HEK293 (cell line): Measurements from ENCODE around the gene SPECC1.

Source experiments
- CTCF ChIA-PET: fragments of 350-600 bp; formaldehyde crosslinking; extraction: SDS; loops from one replicate; lab custom pipeline; 2021; ENCODE audit warnings: antibody characterized with exemption; lab: Yijun Ruan, JAX
- POLR2A ChIA-PET: fragments of 300-600 bp; formaldehyde crosslinking; extraction: SDS; loops from one replicate; lab custom pipeline; 2020; ENCODE audit warnings: antibody characterized with exemption, inconsistent platforms; lab: Yijun Ruan, JAX
- H3K27ac ChIP-seq: fragments of 200-500 bp; sonication (Bioruptor generic); 2 replicates; pipeline ENCODE4 v1.5.1; 2014; ENCODE audit warnings: low read depth, low read length, control low read depth, inconsistent platforms; ENCODE audit errors: extremely low read depth
- H3K36me3 ChIP-seq, 2 experiments: fragments of 200-500 bp in 1 of 2; sonication (Bioruptor generic) in 1 of 2; 1 replicate in 1 of 2; 2 replicates in 1 of 2; pipeline ENCODE4 v1.5.1; 2014 to 2017; ENCODE audit warnings: inconsistent platforms in 2 of 2, low read length in 2 of 2; ENCODE audit not compliant: control insufficient read depth in 2 of 2, insufficient read depth in 1 of 2
- H3K4me1 ChIP-seq: fragments of 200-500 bp; sonication (Bioruptor generic); 2 replicates; pipeline ENCODE4 v1.5.1; 2014; ENCODE audit warnings: mild to moderate bottlenecking, low read length, inconsistent platforms; ENCODE audit not compliant: control insufficient read depth, insufficient read depth
- H3K4me3 ChIP-seq: 2 replicates; pipeline ENCODE4 v1.5.1; 2011; ENCODE audit warnings: low read depth, mild to moderate bottlenecking, control low read depth, low read length, moderate library complexity
- H3K9me3 ChIP-seq: fragments of 200-500 bp; sonication (Bioruptor generic); 2 replicates; pipeline ENCODE4 v1.5.1; 2014; ENCODE audit warnings: low read depth, low read length, inconsistent platforms; ENCODE audit not compliant: control insufficient read depth, insufficient read depth
- EGR2 ChIP-seq: fragments of 450-650 bp; formaldehyde crosslinking; IDR thresholded peaks from 2 replicates; pipeline ENCODE4 v1.5.1; 2016; ENCODE audit warnings: low read depth, missing biosample characterization, missing genetic modification characterization
- REST ChIP-seq: fragments of 450-650 bp; formaldehyde crosslinking; IDR thresholded peaks from 2 replicates; pipeline ENCODE4 v1.5.1; 2016; ENCODE audit warnings: missing biosample characterization, missing genetic modification characterization
- SETDB1 ChIP-seq: IDR thresholded peaks from one replicate; pipeline ENCODE4 v1.6.1; 2017; ENCODE audit warnings: mild to moderate bottlenecking, low read length, moderate library complexity, mixed read lengths; ENCODE audit not compliant: insufficient read length
- TRIM28 ChIP-seq: IDR thresholded peaks from 2 replicates; pipeline ENCODE4 v1.6.1; 2011; ENCODE audit warnings: low read length, control low read depth, borderline replicate concordance
- ZBTB20 ChIP-seq: fragments of 450-650 bp; formaldehyde crosslinking; IDR thresholded peaks from 2 replicates; pipeline ENCODE4 v1.5.1; 2016; ENCODE audit warnings: missing biosample characterization, missing genetic modification characterization
- ZBTB26 ChIP-seq: fragments of 450-650 bp; formaldehyde crosslinking; optimal IDR thresholded peaks from 2 replicates; pipeline ENCODE3; 2016; ENCODE audit warnings: missing biosample characterization, mild to moderate bottlenecking, missing genetic modification characterization
- ZIC2 ChIP-seq: fragments of 450-650 bp; formaldehyde crosslinking; IDR thresholded peaks from 2 replicates; pipeline ENCODE4 v1.5.1; 2016; ENCODE audit warnings: missing biosample characterization, missing genetic modification characterization
- ZNF2 ChIP-seq: fragments of 450-650 bp; formaldehyde crosslinking; IDR thresholded peaks from 2 replicates; pipeline ENCODE4 v1.5.1; 2016; ENCODE audit warnings: missing biosample characterization, missing genetic modification characterization
- ZNF521 ChIP-seq: fragments of 450-650 bp; formaldehyde crosslinking; IDR thresholded peaks from 2 replicates; pipeline ENCODE4 v1.5.1; 2017; ENCODE audit warnings: missing biosample characterization, mild to moderate bottlenecking, missing genetic modification characterization
- ZNF624 ChIP-seq: fragments of 450-650 bp; formaldehyde crosslinking; IDR thresholded peaks from 2 replicates; pipeline ENCODE4 v1.5.1; 2017; ENCODE audit warnings: missing biosample characterization, missing genetic modification characterization
- ZNF664 ChIP-seq: fragments of 450-650 bp; formaldehyde crosslinking; IDR thresholded peaks from 2 replicates; pipeline ENCODE4 v1.5.1; 2016; ENCODE audit warnings: missing biosample characterization, missing genetic modification characterization
- ZNF701 ChIP-seq: fragments of 450-650 bp; formaldehyde crosslinking; IDR thresholded peaks from 2 replicates; pipeline ENCODE4 v1.5.1; 2016; ENCODE audit warnings: missing biosample characterization, missing genetic modification characterization
- ZNF792 ChIP-seq: fragments of 450-650 bp; formaldehyde crosslinking; IDR thresholded peaks from 2 replicates; pipeline ENCODE4 v1.5.1; 2016; ENCODE audit warnings: missing biosample characterization, missing genetic modification characterization

SPECC1 gene

DNA sequence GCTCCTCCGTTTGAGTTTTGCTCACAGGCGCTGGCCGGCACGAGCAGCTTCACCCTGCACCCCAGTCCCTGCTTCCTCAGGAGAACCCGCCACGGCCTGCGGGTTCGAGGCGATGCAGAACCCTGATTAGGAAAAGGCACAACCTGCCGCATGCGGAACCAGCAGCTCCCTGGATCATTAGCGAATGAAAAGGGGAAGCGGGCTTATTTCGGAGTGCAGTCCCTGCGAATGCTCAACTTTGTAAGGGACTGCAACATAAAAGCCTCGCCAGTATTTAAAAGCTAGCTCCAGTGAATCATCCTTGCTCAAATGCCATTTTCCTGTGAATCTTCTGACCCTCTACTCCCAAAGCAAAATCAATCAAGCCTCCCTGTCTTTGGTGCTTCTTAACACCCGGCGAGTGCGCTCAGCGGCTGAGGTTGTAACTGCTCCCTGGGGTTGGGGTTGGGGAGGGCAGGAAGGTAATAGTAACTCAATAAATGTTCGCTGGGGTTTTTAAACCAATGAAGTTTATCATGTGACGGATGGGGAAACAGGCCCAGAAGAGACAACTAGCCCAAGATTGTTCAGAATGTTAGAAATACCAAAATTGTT lies 30.9 kb upstream of the SPECC1 start (continued):
- TF ChIP-seq ZIC2 (no peak), ZNF792 (no peak), ZBTB20 (tag by site-specific recombination) (no peak)

GRCh38 chr17:19978805-19979211 lies 30.4 kb upstream of the SPECC1 start:
- ChIA-PET POLR2A (interaction anchor here (1.7 kb wide), 1 partner anchor 10 kb away, joined by 8 read pairs; no protein-coding TSS in a partner anchor), CTCF (interaction anchor here (1.2 to 1.4 kb wide), 2 partner anchors 31 to 142 kb away, joined by 6 to 8 read pairs; partner anchors contain the start of gene SPECC1)
- H3K9me3 ChIP-seq, result no peaks in the 10 kb centered on the region
- H3K36me3 ChIP-seq, result peaks cover 10 to 20% of the 10 kb centered on the region in 2 experiments; a peak in 2 of 3 replicates
- H3K4me3 ChIP-seq, result no peak overlapping the region
- peaks cover 2% of the 10 kb centered on the region; the same call in 1 of the 2 replicates for H3K4me1 ChIP-seq
- no peak overlapping the region for H3K27ac ChIP-seq
- TF ChIP-seq EGR2 (no peak), SETDB1 (peak; percentile 81)

GRCh38 chr17:19979917-19980770 lies 29.0 kb upstream of the SPECC1 start:
- TF ChIP-seq REST, result no peak
- no peak for TF ChIP-seq ZNF701 (tag by site-specific recombination)
- no peak for TF ChIP-seq ZIC2
- no peak for TF ChIP-seq TRIM28
- TF ChIP-seq ZNF664 (tag by site-specific recombination), result no peak
- no peak for TF ChIP-seq ZNF2
- TF ChIP-seq ZBTB26 (tag by site-specific recombination), result no peak
- no peak for TF ChIP-seq ZNF521 (tag by site-specific recombination)
- no peak for TF ChIP-seq ZNF624 (tag by site-specific recombination)
- TF ChIP-seq, all 188 proteins: peak for 0
- Histone ChIP-seq H3K27ac (no peak overlapping the region), H3K36me3 (peaks cover 0 to 10% of the 10 kb centered on the region in 2 experiments; a peak in 2 of 3 replicates), H3K9me3 (no peaks in the 10 kb centered on the region), H3K4me1 (peaks cover 2% of the 10 kb centered on the region; the same call in 1 of the 2 replicates), H3K4me3 (no peak overlapping the region)
- ChIA-PET POLR2A (no interaction called here), CTCF (interaction anchor here (2.4 kb wide), 1 partner anchor 13 kb away, joined by 7 read pairs; no protein-coding TSS in a partner anchor)
